GM18519 (cell line): ENCODE measurements around the gene ATG7.
"Not testable (repeated sequence)": the region's sequence is repeated elsewhere in the genome, so short reads cannot be mapped to it uniquely, and the experiment has no call there.

ENCODE experiments used
- ATAC-seq: cut with Tn5 transposase; IDR thresholded peaks from one replicate; pipeline ENCODE4 v1.9.1; 2021; ENCODE audit warnings: mild to moderate bottlenecking, moderate library complexity; ENCODE audit not compliant: unreplicated experiment, low FRiP score

ATG7 gene

GRCh38 chr3:11488356-11488755 is 216.2 kb downstream of the ATG7 start:
- ATAC-seq: not testable (repeated sequence)

DNA sequence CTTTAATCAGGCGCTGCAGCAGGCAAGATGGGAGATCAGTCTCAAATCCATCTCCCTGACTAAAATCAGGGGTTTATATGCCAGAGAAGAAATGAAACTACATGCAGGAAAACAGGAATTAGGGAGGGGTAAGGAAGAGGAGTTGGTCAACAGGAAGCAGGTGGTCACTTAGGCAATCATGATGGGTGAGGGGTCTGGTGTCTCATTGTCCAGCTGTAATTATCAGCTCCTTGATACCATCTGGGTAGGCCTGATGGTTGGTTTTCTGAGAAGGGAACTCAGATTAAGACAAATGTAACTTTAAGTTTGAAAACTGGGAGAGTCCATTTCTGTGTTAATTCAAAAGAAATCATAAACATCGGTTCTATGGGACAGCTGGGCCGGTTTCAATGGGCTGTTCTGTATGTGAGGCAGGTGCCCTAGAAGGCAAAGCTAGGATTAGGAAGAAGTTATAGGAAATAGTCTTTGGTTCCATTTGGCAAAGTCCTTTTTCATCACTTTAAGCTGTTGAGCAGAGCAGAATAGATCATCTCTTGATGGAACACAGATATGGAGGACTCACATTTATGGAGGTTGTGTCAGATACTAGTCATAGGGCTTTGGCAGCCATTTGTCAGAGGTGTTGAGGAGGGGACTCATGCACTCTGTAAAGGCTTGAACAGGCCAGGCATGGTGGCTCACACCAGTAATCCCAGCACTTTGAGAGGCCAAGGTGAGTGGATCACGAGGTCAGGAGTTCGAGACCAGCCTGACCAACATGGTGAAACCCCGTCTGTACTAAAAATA is 222.1 kb downstream of the ATG7 start:
- ATAC-seq: no peak

DNA sequence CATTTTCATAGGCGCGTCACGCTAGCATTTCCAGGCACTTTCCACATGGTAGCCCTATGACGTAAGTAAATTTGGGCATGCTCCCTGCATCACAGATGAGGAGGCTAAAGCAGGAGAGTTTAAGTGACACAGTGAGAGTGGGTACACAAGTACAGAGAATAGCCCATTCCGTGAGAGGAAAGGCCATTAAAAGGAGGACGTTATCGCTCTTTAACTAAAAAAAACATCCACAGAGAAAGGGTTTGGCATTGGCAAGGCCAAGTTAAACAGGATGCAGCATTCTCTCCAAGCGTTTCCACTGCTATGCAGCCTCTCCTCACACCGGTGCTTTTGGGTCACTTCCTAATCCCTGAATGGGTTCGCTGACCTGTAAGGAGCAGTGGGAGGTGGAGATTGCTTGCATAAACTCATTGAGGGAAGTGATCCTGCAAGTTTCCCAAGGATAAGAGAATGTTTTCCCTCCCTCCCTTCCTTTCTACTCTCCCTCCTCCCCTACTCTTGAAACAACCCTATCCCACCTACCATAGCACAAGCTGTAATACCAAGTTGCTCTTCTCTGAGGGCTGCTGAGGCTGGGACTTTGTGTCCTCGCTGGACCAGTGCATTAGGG is 223.9 kb downstream of the ATG7 start:
- ATAC-seq: no peak

GRCh38 chr3:11498177-11498576 is 226.0 kb downstream of the ATG7 start:
- no peak for ATAC-seq

DNA sequence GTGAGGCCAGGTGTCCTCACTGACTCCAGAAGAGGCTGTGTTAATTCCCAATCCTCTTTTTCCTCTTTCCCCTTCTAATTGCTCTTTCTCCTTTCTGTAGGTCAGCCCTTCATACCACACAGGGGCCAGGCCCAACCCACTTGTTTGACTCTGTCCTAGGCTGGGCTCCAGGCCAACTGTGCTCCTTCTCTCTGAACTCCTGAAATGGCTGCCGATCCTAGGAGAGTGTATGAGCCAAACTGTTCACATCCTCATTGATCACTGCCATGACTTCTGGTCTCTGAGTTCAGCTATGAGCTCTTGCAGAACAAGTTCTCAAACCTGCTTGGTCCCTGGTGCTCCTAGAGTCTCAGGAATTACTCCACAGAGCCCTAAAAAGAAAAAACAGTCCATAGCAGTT is 226.4 kb downstream of the ATG7 start:
- ATAC-seq: no peak

GRCh38 chr3:11499144-11499543 is 226.9 kb downstream of the ATG7 start:
- ATAC-seq: no peak

DNA sequence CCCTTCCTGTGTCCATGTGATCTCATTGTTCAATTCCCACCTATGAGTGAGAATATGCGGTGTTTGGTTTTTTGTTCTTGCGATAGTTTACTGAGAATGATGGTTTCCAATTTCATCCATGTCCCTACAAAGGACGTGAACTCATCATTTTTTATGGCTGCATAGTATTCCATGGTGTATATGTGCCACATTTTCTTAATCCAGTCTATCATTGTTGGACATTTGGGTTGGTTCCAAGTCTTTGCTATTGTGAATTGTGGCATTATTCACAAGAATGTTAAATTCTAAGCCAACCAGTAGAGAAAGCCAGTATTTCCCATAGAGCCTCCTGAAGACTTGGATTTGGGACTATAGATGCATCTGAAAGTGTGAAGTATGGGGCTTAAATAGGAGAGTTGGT is 230.2 kb downstream of the ATG7 start:
- ATAC-seq: not testable (repeated sequence)

DNA sequence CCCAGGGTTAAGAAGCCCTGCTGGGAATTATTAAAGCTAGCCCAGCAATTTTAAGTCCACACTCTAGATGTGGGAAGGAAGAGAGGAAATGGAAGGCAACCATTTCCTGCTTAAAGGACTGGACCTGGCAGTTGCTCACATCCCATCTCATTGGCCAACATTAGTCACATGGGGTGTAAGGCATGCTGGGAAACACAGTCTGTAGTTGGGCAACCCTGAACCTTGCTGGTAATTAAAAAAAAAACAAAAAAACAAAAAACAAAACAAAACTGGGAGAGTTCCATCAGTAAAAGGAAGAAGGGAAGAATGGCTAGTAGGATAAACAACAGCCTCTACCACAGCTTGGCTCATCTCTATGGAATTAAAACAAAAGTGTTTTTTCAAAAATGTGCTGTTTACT is 235.5 kb downstream of the ATG7 start:
- no peak for ATAC-seq

- ATAC-seq: no peak
Observed at GRCh38 chr3:11508346-11509172, 236.4 kb downstream of the ATG7 start.

DNA sequence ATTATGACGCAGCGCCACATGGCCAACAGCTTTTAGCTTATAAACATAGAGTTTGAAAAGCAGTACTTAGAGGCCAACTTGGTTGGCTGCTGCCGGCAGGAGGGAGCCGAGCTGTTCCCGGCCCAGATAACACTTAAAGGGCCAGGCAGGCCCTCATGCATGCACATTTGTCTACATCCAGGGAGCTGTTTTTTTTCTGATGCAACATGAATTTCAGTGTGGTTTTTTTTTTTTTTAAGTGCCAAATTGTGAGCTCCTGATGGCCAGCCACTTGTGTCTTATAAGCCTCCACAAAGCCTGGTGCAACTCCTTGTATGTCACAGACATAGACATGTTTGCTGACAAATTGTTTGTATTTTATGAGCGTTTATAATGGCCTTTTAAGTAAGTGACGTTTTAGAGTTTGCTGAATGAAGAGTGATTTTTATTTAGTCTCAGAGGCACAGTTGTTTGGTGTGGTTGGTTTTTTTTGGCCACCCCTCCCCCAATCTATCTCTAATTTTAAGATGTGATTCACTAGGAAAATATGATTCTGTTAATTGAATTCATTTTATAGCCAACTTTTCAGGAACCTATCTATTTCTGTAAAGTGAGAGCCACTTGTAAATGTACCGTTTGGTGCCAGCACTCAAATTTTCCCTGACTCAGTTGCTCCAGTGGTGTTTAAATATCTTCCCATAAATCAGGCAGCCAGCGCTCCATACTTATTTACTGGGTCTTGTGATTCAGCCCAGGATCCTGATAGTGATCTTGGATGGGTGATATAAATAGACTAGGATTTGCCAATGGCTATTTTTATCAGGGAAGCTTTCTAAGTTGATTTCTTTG is 237.2 kb downstream of the ATG7 start:
- no peak for ATAC-seq

- no peak for ATAC-seq
Observed at GRCh38 chr3:11510001-11510340, 237.8 kb downstream of the ATG7 start.

DNA sequence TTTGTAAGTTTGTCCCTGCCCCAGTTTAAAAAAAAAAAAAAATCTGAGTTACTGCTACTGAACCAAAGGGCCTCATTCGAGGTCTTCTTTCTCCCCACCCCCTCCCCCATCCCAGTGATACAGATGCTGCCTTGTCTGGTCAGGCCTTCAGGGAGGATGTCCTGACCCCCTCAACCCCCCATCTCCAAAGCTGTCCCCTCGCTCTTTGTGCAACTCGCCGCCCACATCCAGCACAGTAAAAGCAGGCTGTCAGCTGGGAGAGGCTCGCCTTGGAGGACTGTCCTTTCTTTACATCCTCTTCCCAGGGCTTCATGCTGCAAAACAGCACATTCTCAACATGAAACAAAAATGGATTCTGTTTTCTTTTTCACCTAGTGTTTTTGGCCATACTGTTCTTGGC is 238.2 kb downstream of the ATG7 start:
- ATAC-seq: no peak

DNA sequence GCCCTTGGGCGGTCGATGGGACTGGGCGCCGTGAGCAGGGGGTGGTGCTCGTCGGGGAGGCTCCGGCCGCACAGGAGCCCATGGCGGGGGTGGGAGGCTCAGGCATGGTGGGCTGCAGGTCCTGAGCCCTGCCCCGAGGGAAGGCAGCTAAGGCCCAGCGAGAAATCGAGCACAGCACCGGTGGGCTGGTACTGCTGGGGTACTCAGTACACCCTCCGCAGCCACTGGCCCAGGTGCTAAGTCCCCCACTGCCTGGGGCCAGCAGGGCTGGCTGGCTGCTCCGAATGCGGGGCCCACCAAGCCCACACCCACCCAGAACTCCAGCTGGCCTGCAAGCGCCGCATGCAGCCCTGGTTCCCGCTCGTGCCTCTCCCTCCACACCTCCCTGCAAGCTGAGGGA is 239.4 kb downstream of the ATG7 start:
- ATAC-seq: not testable (repeated sequence)

DNA sequence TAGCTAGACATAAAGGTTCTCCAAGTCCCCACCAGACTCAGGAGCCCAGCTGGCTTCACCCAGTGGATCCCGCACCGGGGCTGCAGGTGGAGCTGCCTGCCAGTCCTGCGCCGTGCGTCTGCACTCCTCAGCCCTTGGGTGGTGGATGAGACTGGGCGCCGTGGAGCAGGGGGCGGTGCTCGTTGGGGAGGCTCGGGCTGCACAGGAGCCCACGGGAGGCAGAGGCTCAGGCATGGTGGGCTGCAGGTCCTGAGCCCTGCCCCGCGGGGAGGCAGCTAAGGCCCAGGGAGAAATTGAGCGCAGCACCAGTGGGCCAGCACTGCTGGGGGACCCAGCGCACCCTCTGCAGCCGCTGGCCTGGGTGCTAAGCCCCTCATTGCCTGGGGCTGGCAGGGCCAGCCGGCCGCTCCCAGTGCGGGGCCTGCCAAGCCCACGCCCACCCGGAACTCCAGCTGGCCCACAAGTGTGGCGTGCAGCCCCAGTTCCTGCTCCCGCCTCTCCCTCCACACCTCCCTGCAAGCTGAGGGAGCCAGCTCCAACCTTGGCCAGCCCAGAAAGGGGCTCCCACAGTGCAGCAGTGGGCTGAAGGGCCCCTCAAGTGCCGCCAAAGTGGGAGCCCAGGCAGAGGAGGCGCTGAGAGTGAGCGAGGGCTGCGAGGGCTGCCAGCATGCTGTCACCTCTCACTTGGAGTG is 241.1 kb downstream of the ATG7 start:
- not testable (repeated sequence) for ATAC-seq

- ATAC-seq: no peak
Observed at GRCh38 chr3:11513817-11514135, 241.6 kb downstream of the ATG7 start.

DNA sequence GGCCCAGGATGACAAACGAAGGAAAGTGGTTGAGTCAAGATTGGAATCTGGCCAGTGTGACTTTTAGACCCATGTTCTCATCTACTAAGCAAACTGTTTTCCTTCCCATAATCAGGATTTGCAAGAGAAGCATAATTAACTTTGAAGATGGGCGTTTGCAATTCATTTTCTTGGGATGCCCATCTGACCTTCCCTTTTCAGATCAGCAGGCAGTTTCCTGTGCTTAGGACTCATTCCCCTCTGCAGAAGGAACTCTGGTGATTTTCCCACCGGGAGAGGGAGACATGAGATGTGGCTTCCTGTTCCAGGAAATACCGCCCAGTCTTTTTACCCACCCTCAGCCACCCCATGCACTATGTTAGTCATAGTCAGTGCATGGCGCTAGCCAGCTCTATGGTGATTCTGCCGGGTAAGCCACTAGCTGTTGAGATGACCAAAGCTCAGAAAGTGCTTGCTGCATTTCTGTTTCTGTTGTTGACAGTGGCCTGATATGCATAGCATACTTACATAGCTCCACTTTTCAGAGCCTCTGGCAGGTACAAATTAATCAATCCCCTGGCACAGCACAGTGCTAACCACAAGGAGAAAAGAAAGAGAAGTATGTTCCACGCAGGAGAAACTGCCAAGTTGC is 242.1 kb downstream of the ATG7 start:
- ATAC-seq: no peak

GRCh38 chr3:11517601-11518000 is 245.4 kb downstream of the ATG7 start:
- no peak for ATAC-seq

- ATAC-seq: no peak
Observed at GRCh38 chr3:11521167-11521566, 249.0 kb downstream of the ATG7 start.

- no peak for ATAC-seq
Observed at GRCh38 chr3:11522398-11522715, 250.2 kb downstream of the ATG7 start.
